GM12873 (cell line): Measurements from ENCODE around the gene IRX6.

Experiments used
- CTCF ChIP-seq: IDR thresholded peaks from 2 replicates; pipeline ENCODE4 v1.5.1; 2012; ENCODE audit warnings: low read depth, mild to moderate bottlenecking, moderate library complexity, low read length, control low read depth; ENCODE audit not compliant: insufficient read depth; ENCODE audit errors: missing control alignments

Gene IRX6

GRCh38 chr16:55377840-55378239 lies 53.8 kb downstream of the IRX6 start:
- no peak for TF ChIP-seq CTCF

GRCh38 chr16:55378616-55379015 lies 54.6 kb downstream of the IRX6 start:
- TF ChIP-seq CTCF: no peak

GRCh38 chr16:55379371-55379770 lies 55.4 kb downstream of the IRX6 start:
- TF ChIP-seq CTCF: no peak

GRCh38 chr16:55379876-55380390 lies 55.9 kb downstream of the IRX6 start:
- no peak for TF ChIP-seq CTCF
